GM12878 (cell line): ENCODE data around the gene SYNGR2.

ENCODE experiments used
- EZH2 ChIP-seq: IDR thresholded peaks from 2 replicates; pipeline ENCODE4 v1.6.1; 2012; ENCODE audit warnings: low read depth, mild to moderate bottlenecking, control low read depth, inconsistent platforms, low read length, borderline replicate concordance; ENCODE audit not compliant: control insufficient read depth
- NBN ChIP-seq: fragments of 450-650 bp; IDR thresholded peaks from 2 replicates; pipeline ENCODE4 v1.6.1; 2016
- NFYB ChIP-seq: IDR thresholded peaks from 2 replicates; pipeline ENCODE4 v1.6.1; 2011; ENCODE audit warnings: low read depth, mild to moderate bottlenecking, low read length, improper control_type of control experiment, moderate library complexity; ENCODE audit not compliant: insufficient read depth
- POLR2AphosphoS5 ChIP-seq: IDR thresholded peaks from 2 replicates; pipeline ENCODE4 v1.6.1; 2011; ENCODE audit warnings: mild to moderate bottlenecking, low read length, inconsistent platforms
- POU2F2 ChIP-seq: IDR thresholded peaks from 3 replicates; pipeline ENCODE4 v1.6.1; 2011; ENCODE audit warnings: low read depth, mild to moderate bottlenecking, low read length, borderline replicate concordance
- RCOR1 ChIP-seq: conservative IDR thresholded peaks from 2 replicates; pipeline ENCODE4 v1.6.1; 2012; ENCODE audit warnings: low read depth, low read length, improper control_type of control experiment
- TF ChIP-seq, protein P1 (sequence below), 3 experiments: IDR thresholded peaks in 2 of 3; conservative IDR thresholded peaks in 1 of 3; 2 replicates each; pipeline ENCODE4 v1.5.1; 2011; ENCODE audit warnings: low read depth in 3 of 3, low read length in 3 of 3, mild to moderate bottlenecking in 3 of 3, control low read depth in 2 of 3, moderate library complexity in 2 of 3, inconsistent platforms in 1 of 3, mixed read lengths in 1 of 3; ENCODE audit not compliant: control insufficient read depth in 2 of 3, insufficient read depth in 1 of 3; ENCODE audit errors: extremely low read depth in 1 of 3
- TF ChIP-seq, protein P2 (sequence below): fragments of 450-650 bp; IDR thresholded peaks from 2 replicates; pipeline ENCODE4 v1.6.1; 2017; ENCODE audit warnings: mild to moderate bottlenecking
- TF ChIP-seq, protein P3 (sequence below): IDR thresholded peaks from 2 replicates; pipeline ENCODE4 v1.6.1; 2012; ENCODE audit warnings: mild to moderate bottlenecking, low read depth, low read length
- TF ChIP-seq, protein P4 (sequence below): fragments of 450-650 bp; IDR thresholded peaks from 2 replicates; pipeline ENCODE4 v1.6.1; 2016; ENCODE audit warnings: mild to moderate bottlenecking, moderate library complexity, borderline replicate concordance

GRCh38 chr17:78120971-78121800 is 47.2 kb upstream of the SYNGR2 start:
- TF ChIP-seq EZH2 (no peak), NBN (no peak), POU2F2 (no peak), RCOR1 (no peak), NFYB (no peak), POLR2AphosphoS5 (no peak)
- TF ChIP-seq, protein P1, sequence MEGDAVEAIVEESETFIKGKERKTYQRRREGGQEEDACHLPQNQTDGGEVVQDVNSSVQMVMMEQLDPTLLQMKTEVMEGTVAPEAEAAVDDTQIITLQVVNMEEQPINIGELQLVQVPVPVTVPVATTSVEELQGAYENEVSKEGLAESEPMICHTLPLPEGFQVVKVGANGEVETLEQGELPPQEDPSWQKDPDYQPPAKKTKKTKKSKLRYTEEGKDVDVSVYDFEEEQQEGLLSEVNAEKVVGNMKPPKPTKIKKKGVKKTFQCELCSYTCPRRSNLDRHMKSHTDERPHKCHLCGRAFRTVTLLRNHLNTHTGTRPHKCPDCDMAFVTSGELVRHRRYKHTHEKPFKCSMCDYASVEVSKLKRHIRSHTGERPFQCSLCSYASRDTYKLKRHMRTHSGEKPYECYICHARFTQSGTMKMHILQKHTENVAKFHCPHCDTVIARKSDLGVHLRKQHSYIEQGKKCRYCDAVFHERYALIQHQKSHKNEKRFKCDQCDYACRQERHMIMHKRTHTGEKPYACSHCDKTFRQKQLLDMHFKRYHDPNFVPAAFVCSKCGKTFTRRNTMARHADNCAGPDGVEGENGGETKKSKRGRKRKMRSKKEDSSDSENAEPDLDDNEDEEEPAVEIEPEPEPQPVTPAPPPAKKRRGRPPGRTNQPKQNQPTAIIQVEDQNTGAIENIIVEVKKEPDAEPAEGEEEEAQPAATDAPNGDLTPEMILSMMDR (IDR thresholded peaks at IDR 0.05 in 2 of 3, conservative IDR thresholded peaks at IDR 0.05 in 1 of 3; ENCODE audit: control insufficient read depth in 2 of 3, extremely low read depth in 1 of 3, insufficient read depth in 1 of 3, low read depth in 3 of 3, low read length in 3 of 3), result peak in 1 of 3 experiments; percentile 39; a peak in 1 of 6 replicates
- TF ChIP-seq, protein P2, sequence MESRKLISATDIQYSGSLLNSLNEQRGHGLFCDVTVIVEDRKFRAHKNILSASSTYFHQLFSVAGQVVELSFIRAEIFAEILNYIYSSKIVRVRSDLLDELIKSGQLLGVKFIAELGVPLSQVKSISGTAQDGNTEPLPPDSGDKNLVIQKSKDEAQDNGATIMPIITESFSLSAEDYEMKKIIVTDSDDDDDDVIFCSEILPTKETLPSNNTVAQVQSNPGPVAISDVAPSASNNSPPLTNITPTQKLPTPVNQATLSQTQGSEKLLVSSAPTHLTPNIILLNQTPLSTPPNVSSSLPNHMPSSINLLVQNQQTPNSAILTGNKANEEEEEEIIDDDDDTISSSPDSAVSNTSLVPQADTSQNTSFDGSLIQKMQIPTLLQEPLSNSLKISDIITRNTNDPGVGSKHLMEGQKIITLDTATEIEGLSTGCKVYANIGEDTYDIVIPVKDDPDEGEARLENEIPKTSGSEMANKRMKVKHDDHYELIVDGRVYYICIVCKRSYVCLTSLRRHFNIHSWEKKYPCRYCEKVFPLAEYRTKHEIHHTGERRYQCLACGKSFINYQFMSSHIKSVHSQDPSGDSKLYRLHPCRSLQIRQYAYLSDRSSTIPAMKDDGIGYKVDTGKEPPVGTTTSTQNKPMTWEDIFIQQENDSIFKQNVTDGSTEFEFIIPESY, result no peak
- TF ChIP-seq, protein P3, sequence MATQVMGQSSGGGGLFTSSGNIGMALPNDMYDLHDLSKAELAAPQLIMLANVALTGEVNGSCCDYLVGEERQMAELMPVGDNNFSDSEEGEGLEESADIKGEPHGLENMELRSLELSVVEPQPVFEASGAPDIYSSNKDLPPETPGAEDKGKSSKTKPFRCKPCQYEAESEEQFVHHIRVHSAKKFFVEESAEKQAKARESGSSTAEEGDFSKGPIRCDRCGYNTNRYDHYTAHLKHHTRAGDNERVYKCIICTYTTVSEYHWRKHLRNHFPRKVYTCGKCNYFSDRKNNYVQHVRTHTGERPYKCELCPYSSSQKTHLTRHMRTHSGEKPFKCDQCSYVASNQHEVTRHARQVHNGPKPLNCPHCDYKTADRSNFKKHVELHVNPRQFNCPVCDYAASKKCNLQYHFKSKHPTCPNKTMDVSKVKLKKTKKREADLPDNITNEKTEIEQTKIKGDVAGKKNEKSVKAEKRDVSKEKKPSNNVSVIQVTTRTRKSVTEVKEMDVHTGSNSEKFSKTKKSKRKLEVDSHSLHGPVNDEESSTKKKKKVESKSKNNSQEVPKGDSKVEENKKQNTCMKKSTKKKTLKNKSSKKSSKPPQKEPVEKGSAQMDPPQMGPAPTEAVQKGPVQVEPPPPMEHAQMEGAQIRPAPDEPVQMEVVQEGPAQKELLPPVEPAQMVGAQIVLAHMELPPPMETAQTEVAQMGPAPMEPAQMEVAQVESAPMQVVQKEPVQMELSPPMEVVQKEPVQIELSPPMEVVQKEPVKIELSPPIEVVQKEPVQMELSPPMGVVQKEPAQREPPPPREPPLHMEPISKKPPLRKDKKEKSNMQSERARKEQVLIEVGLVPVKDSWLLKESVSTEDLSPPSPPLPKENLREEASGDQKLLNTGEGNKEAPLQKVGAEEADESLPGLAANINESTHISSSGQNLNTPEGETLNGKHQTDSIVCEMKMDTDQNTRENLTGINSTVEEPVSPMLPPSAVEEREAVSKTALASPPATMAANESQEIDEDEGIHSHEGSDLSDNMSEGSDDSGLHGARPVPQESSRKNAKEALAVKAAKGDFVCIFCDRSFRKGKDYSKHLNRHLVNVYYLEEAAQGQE, result no peak
- TF ChIP-seq, protein P4, sequence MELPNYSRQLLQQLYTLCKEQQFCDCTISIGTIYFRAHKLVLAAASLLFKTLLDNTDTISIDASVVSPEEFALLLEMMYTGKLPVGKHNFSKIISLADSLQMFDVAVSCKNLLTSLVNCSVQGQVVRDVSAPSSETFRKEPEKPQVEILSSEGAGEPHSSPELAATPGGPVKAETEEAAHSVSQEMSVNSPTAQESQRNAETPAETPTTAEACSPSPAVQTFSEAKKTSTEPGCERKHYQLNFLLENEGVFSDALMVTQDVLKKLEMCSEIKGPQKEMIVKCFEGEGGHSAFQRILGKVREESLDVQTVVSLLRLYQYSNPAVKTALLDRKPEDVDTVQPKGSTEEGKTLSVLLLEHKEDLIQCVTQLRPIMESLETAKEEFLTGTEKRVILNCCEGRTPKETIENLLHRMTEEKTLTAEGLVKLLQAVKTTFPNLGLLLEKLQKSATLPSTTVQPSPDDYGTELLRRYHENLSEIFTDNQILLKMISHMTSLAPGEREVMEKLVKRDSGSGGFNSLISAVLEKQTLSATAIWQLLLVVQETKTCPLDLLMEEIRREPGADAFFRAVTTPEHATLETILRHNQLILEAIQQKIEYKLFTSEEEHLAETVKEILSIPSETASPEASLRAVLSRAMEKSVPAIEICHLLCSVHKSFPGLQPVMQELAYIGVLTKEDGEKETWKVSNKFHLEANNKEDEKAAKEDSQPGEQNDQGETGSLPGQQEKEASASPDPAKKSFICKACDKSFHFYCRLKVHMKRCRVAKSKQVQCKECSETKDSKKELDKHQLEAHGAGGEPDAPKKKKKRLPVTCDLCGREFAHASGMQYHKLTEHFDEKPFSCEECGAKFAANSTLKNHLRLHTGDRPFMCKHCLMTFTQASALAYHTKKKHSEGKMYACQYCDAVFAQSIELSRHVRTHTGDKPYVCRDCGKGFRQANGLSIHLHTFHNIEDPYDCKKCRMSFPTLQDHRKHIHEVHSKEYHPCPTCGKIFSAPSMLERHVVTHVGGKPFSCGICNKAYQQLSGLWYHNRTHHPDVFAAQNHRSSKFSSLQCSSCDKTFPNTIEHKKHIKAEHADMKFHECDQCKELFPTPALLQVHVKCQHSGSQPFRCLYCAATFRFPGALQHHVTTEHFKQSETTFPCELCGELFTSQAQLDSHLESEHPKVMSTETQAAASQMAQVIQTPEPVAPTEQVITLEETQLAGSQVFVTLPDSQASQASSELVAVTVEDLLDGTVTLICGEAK, result no peak
